Left ventricle myocardium inferior (tissue), 1 donor: Measurements from ENCODE around the gene RESP18. TPM values are rescaled to one million over a fixed set of nuclear protein-coding genes. Genes with fewer than 3 reads are reported as not detected.

ENCODE experiments used
- DNase-seq: peaks from one replicate; pipeline ENCODE4 v3.0.0-alpha.2; 2020
- H3K27ac ChIP-seq: fragments of 200-600 bp; replicated peaks from 2 replicates; pipeline ENCODE4 v1.8.0; 2021
- H3K27me3 ChIP-seq: fragments of 200-600 bp; 2 replicates; pipeline ENCODE4 v1.8.0; 2021; ENCODE audit warnings: low read depth
- H3K36me3 ChIP-seq: fragments of 200-600 bp; 2 replicates; pipeline ENCODE4 v1.8.0; 2021
- H3K4me1 ChIP-seq: fragments of 200-600 bp; 2 replicates; pipeline ENCODE4 v1.8.0; 2021
- H3K4me3 ChIP-seq: fragments of 200-600 bp; 2 replicates; pipeline ENCODE4 v1.8.0; 2021; ENCODE audit warnings: mild to moderate bottlenecking, moderate library complexity
- H3K9me3 ChIP-seq: fragments of 200-600 bp; replicated peaks from 2 replicates; pipeline ENCODE4 v1.8.0; 2021
- intact Hi-C: fragments of 100-400 bp; cut with micrococcal nuclease; formaldehyde crosslinking; loops from one replicate; pipeline ENCODE4 v1.11.0; 2022
- total RNA-seq: library from RNA; stranded (reverse); fragmentation: NEBNext Ultra II Directional; extraction: Animal tissue kit (Norgen Biotek cat#: 25700); gene quantifications from one replicate; pipeline ENCODE4 v1.2.1, GENCODE V29; 2021
- TF ChIP-seq, protein P1 (sequence below): fragments of 200-600 bp; IDR thresholded peaks from 2 replicates; pipeline ENCODE4 v1.8.0; 2021; ENCODE audit warnings: antibody characterized with exemption, mild to moderate bottlenecking, borderline replicate concordance
- donor health status: DM: no; HTN: yes; CAD: no; lungs with severe emphysema.

The RESP18 gene
- total RNA-seq, 1 donor from 2014 or later: not detected

- H3K9me3 ChIP-seq: no peaks in the 10 kb centered on the region
- TF ChIP-seq, protein P1, sequence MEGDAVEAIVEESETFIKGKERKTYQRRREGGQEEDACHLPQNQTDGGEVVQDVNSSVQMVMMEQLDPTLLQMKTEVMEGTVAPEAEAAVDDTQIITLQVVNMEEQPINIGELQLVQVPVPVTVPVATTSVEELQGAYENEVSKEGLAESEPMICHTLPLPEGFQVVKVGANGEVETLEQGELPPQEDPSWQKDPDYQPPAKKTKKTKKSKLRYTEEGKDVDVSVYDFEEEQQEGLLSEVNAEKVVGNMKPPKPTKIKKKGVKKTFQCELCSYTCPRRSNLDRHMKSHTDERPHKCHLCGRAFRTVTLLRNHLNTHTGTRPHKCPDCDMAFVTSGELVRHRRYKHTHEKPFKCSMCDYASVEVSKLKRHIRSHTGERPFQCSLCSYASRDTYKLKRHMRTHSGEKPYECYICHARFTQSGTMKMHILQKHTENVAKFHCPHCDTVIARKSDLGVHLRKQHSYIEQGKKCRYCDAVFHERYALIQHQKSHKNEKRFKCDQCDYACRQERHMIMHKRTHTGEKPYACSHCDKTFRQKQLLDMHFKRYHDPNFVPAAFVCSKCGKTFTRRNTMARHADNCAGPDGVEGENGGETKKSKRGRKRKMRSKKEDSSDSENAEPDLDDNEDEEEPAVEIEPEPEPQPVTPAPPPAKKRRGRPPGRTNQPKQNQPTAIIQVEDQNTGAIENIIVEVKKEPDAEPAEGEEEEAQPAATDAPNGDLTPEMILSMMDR: no peak
- no peak overlapping the region for H3K4me3 ChIP-seq
- H3K27ac ChIP-seq: no peak overlapping the region
- peaks cover 16% of the 10 kb centered on the region for H3K4me1 ChIP-seq
- peaks cover 59% of the 10 kb centered on the region for H3K27me3 ChIP-seq
- no peak for DNase-seq
- intact Hi-C loops: loop anchor here (5.0 kb wide), 1 partner anchor 127 kb away; the partner anchor contains the start of gene SLC23A3
- no peaks in the 10 kb centered on the region for H3K36me3 ChIP-seq
These were observed 33.2 kb downstream of the RESP18 start for GRCh38 chr2:219299372-219299760.

DNA sequence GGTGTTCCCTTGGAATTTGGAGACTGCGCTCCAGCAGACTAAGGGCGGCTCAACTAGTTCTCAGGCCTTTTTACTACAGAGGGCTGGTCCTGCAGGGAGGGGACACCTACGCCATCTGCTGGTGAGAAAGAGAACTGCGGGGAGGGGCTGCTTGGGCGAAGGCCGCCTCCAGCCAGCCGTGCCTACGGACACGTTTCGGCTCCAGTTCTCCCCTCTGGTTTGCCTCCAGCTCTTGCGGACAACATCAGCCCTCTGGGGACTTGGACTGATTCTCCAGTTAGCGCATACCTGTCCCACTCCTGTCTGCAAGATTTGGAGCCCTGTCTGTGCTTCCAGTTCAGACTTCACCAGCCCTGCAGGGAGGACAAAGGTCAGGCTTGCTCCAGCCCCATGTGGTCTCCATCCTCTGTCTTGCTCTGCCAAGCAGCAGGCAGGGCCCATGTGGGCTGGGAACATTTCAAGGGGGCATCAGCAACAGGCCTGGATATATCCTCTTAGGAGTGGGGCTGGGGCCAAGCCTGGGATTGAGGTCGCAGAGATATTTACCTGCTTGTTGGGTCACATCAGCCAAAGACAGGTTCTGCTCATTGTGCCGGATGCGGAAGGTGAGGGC, 33.7 kb downstream of the RESP18 start:
- peak; percentile 86 for DNase-seq
- peaks cover 54% of the 10 kb centered on the region for H3K27me3 ChIP-seq
- no peaks in the 10 kb centered on the region for H3K36me3 ChIP-seq

GRCh38 chr2:219297766-219298456, 34.6 kb downstream of the RESP18 start:
- Histone ChIP-seq H3K4me3 (no peak overlapping the region), H3K4me1 (peaks cover 22% of the 10 kb centered on the region), H3K27me3 (peaks cover 44% of the 10 kb centered on the region), H3K9me3 (no peaks in the 10 kb centered on the region), H3K27ac (no peak overlapping the region), H3K36me3 (no peaks in the 10 kb centered on the region)
- TF ChIP-seq, protein P1: no peak
- no peak for DNase-seq
- intact Hi-C loops: loop anchor here (5.0 kb wide), 1 partner anchor 126 kb away; the partner anchor contains the start of gene SLC23A3

More for the DNA sequence above, 33.7 kb downstream of the RESP18 start:
- Histone ChIP-seq H3K27ac (no peak overlapping the region), H3K9me3 (no peaks in the 10 kb centered on the region), H3K4me3 (no peak overlapping the region), H3K4me1 (peaks cover 21% of the 10 kb centered on the region)
- TF ChIP-seq, protein P1: peak; percentile 100
- intact Hi-C loops: loop anchor here (5.0 kb wide), 1 partner anchor 127 kb away; the partner anchor contains the start of gene SLC23A3

DNA sequence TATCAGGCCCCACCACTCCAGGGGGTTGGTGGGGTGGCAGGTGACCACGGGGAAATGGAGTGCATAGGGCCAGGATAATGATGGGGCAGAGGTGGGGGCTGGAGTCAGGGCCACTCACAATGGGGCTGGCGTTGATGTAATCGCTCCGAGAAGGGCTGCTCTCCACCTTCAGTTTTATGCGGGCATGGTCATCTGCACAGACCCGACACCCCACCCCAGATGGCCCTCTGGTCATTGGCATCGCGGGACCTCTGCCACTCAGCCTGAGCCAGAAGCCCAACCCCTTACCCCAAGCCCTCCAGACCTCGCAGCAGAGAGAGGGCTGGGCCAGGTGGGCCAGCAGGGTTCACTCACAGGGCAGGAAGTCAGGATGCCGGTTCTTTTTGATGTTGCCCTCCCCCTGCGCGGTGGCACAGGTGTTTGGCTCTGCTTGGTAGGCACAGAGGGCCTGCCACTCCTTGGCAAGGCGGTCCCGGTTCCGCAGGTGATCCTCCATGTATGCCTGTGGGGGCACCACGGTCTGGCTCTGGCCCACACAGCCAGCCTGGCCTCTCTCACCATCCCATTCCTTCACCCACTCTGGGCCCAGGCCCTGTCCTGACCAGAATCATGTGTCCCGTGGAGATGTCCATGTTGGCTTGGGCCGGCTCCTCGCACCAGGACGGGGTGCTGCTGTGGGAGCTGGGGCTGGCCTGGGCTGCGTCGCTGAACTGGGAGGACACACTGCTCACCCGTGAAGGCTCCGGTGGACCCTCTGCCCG, 35.7 kb downstream of the RESP18 start:
- peaks cover 33% of the 10 kb centered on the region for H3K27me3 ChIP-seq
- TF ChIP-seq, protein P1: no peak
- H3K4me3 ChIP-seq: no peak overlapping the region
- intact Hi-C loops: loop anchor here (5.0 kb wide), 1 partner anchor 125 kb away; the partner anchor contains the start of gene SLC23A3
- H3K27ac ChIP-seq: no peak overlapping the region
- peaks cover 22% of the 10 kb centered on the region for H3K4me1 ChIP-seq
- no peaks in the 10 kb centered on the region for H3K36me3 ChIP-seq
- DNase-seq: no peak
- H3K9me3 ChIP-seq: no peaks in the 10 kb centered on the region

GRCh38 chr2:219296142-219296541, 36.4 kb downstream of the RESP18 start:
- Histone ChIP-seq H3K27ac (no peak overlapping the region), H3K9me3 (no peaks in the 10 kb centered on the region), H3K36me3 (no peaks in the 10 kb centered on the region), H3K4me1 (peaks cover 22% of the 10 kb centered on the region), H3K4me3 (no peak overlapping the region), H3K27me3 (peaks cover 26% of the 10 kb centered on the region)
- intact Hi-C loops: loop anchor here (5.0 kb wide), 1 partner anchor 124 kb away; the partner anchor contains the start of gene SLC23A3
- TF ChIP-seq, protein P1: no peak
- DNase-seq: no peak
